ENCODE data around the gene EPHA2.

The EPHA2 gene

GRCh38 chr1:16088996-16089395 lies 66.9 kb downstream of the EPHA2 start:
- no peak for DNase-seq

- no peak for DNase-seq
These were observed 67.4 kb downstream of the EPHA2 start for GRCh38 chr1:16088351-16088911.

- DNase-seq: no peak
These were observed 68.1 kb downstream of the EPHA2 start for GRCh38 chr1:16087733-16088132.

- DNase-seq: no peak
These were observed 70.3 kb downstream of the EPHA2 start for GRCh38 chr1:16085522-16085921.

- no peak for DNase-seq
These were observed 72.4 kb downstream of the EPHA2 start for GRCh38 chr1:16083486-16083885.

GRCh38 chr1:16082283-16083038 lies 73.4 kb downstream of the EPHA2 start:
- DNase-seq: peak in 1 of 2 experiments; percentile 53

- no peak for DNase-seq
These were observed 74.2 kb downstream of the EPHA2 start for GRCh38 chr1:16081636-16082035.

GRCh38 chr1:16080422-16081150 lies 75.3 kb downstream of the EPHA2 start:
- DNase-seq: no peak

- DNase-seq: peak; percentile 57 to 75
These were observed 76.8 kb downstream of the EPHA2 start for GRCh38 chr1:16078925-16079656.

GRCh38 chr1:16077406-16078245 lies 78.2 kb downstream of the EPHA2 start:
- DNase-seq: no peak

GRCh38 chr1:16076865-16077238 lies 79.0 kb downstream of the EPHA2 start:
- no peak for DNase-seq

GRCh38 chr1:16076031-16076864 lies 79.6 kb downstream of the EPHA2 start:
- DNase-seq: no peak

- DNase-seq: no peak
These were observed 80.4 kb downstream of the EPHA2 start for GRCh38 chr1:16075337-16076030.

All from NCI-H524 (cell line).